HepG2 (cell line): ENCODE measurements around the gene HDLBP.
"Not testable (repeated sequence)": the region's sequence is repeated elsewhere in the genome, so short reads cannot be mapped to it uniquely, and the experiment has no call there.

Source experiments
- RARG ChIP-seq: sonication (generic); formaldehyde crosslinking; IDR thresholded peaks from 2 replicates; pipeline ENCODE4 v1.4.0; 2020; ENCODE audit warnings: low read depth, mild to moderate bottlenecking, missing genetic modification reagents
- TBL1XR1 ChIP-seq: fragments of 150-350 bp; IDR thresholded peaks from 2 replicates; pipeline ENCODE4 v1.6.1; 2014; ENCODE audit warnings: borderline replicate concordance, low read length; ENCODE audit not compliant: partially characterized antibody

DNA sequence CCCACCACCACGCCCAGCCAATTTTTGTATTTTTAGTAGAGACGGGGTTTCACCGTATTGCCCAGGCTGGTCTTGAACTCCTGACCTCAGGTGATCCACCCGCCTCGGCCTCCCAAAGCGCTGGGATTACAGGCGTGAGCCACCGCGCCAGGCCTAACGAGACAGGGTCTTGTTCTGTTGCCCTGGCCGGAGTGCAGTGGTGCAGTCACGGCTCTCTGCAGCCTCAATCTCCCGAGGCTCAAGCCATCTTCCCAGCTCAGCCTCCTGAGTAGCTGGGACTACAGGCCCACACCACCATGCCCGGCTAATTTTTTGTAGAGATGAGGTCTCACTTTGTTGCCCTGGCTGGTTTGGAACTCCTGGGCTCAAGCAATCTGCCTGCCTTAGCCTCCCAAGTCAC is 118.2 kb downstream of the HDLBP start:
- TF ChIP-seq RARG (CRISPR knock-in tag); TBL1XR1: not testable (repeated sequence)
